Measurements from ENCODE around the gene ZNF830. TPM values are rescaled to one million over a fixed set of nuclear protein-coding genes. Genes with fewer than 3 reads are reported as not detected.
A peak's percentile ranks its signal among the peaks of the same experiment; 100 is the strongest.
"Not testable (repeated sequence)": the region's sequence is repeated elsewhere in the genome, so short reads cannot be mapped to it uniquely, and the experiment has no call there.

Gene ZNF830
- total and polyA plus RNA-seq, 12 donors, result 5.9 to 16.9 (median 11.0) TPM

DNA sequence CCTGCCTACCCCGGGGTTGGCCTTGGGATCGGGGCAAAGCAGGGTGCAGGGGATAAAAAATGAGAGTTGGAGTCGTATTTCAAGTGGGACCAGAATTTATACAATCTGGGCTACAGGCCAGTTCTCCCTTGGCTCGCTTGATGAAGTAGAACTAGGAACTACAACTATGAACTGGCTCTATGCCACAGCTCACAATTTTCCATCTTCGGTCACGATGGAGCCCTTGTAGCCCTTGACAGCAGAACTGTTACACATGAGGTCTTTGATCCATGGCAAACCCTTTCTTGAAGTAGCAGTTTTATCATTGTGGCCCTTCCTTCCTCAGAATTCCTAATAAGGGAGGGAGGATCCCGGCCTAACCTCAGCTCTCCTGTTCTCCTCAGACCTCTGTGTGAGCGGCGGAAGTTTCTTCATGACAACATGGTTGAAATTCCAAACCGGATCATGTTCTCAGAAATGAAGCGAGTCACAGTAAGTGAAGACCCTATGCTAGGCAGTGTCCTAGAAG is 36.1 kb downstream of the ZNF830 start:
- 39 to 60% (median 49%) methylated on average over 11 of the region's 11 CpGs for WGBS, 4 donors
- peak; percentile 57 to 89 (median 76) for DNase-seq

GRCh38 chr17:34998205-34998604 is 36.9 kb downstream of the ZNF830 start:
- H3K36me3 ChIP-seq (replicated peaks in 1 of 2), result peaks cover 0 to 49% of the 10 kb centered on the region in 2 donors
- no peak for TF ChIP-seq POLR2A (IDR thresholded peaks at IDR 0.05)
- peak; percentile 52 to 91 (median 74) for TF ChIP-seq CTCF (IDR thresholded peaks at IDR 0.05)
- H3K27ac ChIP-seq, result peak overlapping the region in 3 of 5 donors; percentile 22 to 87 (median 61)
- intact Hi-C loops (cut with DNase I), result loop anchor here (5.0 kb wide), 2 partner anchors 119 to 124 kb away; partner anchors contain the start of genes FNDC8 (in 1 of the 2) and RAD51D (in 1 of the 2)
- no peaks in the 10 kb centered on the region for H3K9me3 ChIP-seq (replicated peaks in 1 of 3)
- 48 to 64% (median 53%) methylated on average over 1 to 5 of the region's 5 CpGs for WGBS, 4 donors
- DNase-seq, result peak; percentile 60 to 82 (median 73)
- no peaks in the 10 kb centered on the region for H3K27me3 ChIP-seq
- H3K4me1 ChIP-seq (replicated peaks in 1 of 2), result peaks cover 0 to 13% of the 10 kb centered on the region in 2 donors
- H3K4me3 ChIP-seq, result no peak overlapping the region

More for the DNA sequence above, 36.1 kb downstream of the ZNF830 start:
- peaks cover 0 to 57% of the 10 kb centered on the region in 2 donors for H3K36me3 ChIP-seq (replicated peaks in 1 of 2)
- intact Hi-C loops (cut with DNase I), result loop anchor here (5.0 kb wide), 2 partner anchors 120 to 125 kb away; partner anchors contain the start of genes FNDC8 (in 1 of the 2) and RAD51D (in 1 of the 2)
- peak overlapping the region in 4 of 5 donors; percentile 3 to 87 (median 42) for H3K27ac ChIP-seq
- TF ChIP-seq POLR2A (IDR thresholded peaks at IDR 0.05), result no peak
- no peak for TF ChIP-seq CTCF (IDR thresholded peaks at IDR 0.05)
- H3K4me3 ChIP-seq, result no peak overlapping the region
- H3K4me1 ChIP-seq (replicated peaks in 1 of 2), result peaks cover 0 to 13% of the 10 kb centered on the region in 2 donors
- H3K9me3 ChIP-seq (replicated peaks in 1 of 3), result no peaks in the 10 kb centered on the region
- no peaks in the 10 kb centered on the region for H3K27me3 ChIP-seq

DNA sequence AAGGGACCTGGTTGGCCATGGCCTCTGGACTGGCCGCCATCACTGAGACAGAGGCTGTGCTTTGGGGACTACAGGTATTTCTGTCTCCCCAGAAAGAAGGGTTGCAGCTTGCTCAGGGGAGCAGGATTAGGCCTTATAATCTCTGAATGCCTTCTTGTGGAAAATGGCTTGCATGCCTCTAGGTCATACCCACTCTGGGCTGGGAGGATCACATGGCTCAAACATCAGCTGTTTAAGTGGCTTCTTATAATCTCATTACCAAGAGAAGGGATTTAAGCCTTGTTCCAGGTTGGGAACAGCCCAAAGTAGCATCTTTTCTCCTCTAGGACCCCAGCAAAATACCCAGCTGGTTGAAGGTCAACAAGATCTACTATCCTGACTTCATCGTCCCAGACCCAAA is 38.1 kb downstream of the ZNF830 start:
- WGBS, 4 donors, result 88 to 100% (median 100%) methylated on average over 2 of the region's 2 CpGs
- Histone ChIP-seq H3K27me3 (no peaks in the 10 kb centered on the region), H3K4me3 (no peak overlapping the region), H3K4me1 (replicated peaks in 1 of 2) (peaks cover 0 to 13% of the 10 kb centered on the region in 2 donors), H3K9me3 (replicated peaks in 1 of 3) (no peaks in the 10 kb centered on the region), H3K36me3 (replicated peaks in 1 of 2) (peaks cover 0 to 40% of the 10 kb centered on the region in 2 donors), H3K27ac (no peak overlapping the region)
- intact Hi-C loops (cut with DNase I), result loop anchor here (5.0 kb wide), 2 partner anchors 118 to 123 kb away; partner anchors contain the start of genes FNDC8 (in 1 of the 2) and RAD51D (in 1 of the 2)
- no peak for DNase-seq
- TF ChIP-seq POLR2A (IDR thresholded peaks at IDR 0.05) (no peak), CTCF (IDR thresholded peaks at IDR 0.05) (no peak)

GRCh38 chr17:35000965-35001364 is 39.6 kb downstream of the ZNF830 start:
- H3K27me3 ChIP-seq; intact Hi-C loops (cut with DNase I); H3K9me3 ChIP-seq (replicated peaks in 1 of 3); H3K4me3 ChIP-seq; H3K27ac ChIP-seq; DNase-seq: not testable (repeated sequence)
- H3K4me1 ChIP-seq (replicated peaks in 1 of 2), result peaks cover 0 to 13% of the 10 kb centered on the region in 2 donors
- H3K36me3 ChIP-seq (replicated peaks in 1 of 2), result peaks cover 0 to 39% of the 10 kb centered on the region in 2 donors
- 92 to 96% (median 93%) methylated on average over 14 of the region's 14 CpGs for WGBS, 4 donors

GRCh38 chr17:35001549-35001948 is 40.2 kb downstream of the ZNF830 start:
- Histone ChIP-seq H3K27ac (no peak overlapping the region), H3K27me3 (no peaks in the 10 kb centered on the region), H3K4me1 (replicated peaks in 1 of 2) (peaks cover 0 to 13% of the 10 kb centered on the region in 2 donors), H3K4me3 (no peak overlapping the region), H3K36me3 (replicated peaks in 1 of 2) (peaks cover 0 to 39% of the 10 kb centered on the region in 2 donors), H3K9me3 (replicated peaks in 1 of 3) (no peaks in the 10 kb centered on the region)
- WGBS, 4 donors, result 79 to 84% (median 84%) methylated on average over 2 of the region's 2 CpGs
- DNase-seq, result no peak
- no peak for TF ChIP-seq CTCF (IDR thresholded peaks at IDR 0.05)
- intact Hi-C loops (cut with DNase I), result no loop called here
